Activated naive CD4-positive, alpha-beta T cell treated with anti-CD3 and anti-CD28 coated beads, Interleukin-2, amount 50 U/mL, for 16 hours (primary cell): Measurements from ENCODE around the gene SDC3.
"Not testable (repeated sequence)": the region's sequence is repeated elsewhere in the genome, so short reads cannot be mapped to it uniquely, and the experiment has no call there.

Experiments used
- DNase-seq: peaks from one replicate; pipeline ENCODE4 v3.0.0-alpha.2; 2020

Gene SDC3

GRCh38 chr1:30872033-30872947 lies 36.3 kb downstream of the SDC3 start:
- DNase-seq: no peak

DNA sequence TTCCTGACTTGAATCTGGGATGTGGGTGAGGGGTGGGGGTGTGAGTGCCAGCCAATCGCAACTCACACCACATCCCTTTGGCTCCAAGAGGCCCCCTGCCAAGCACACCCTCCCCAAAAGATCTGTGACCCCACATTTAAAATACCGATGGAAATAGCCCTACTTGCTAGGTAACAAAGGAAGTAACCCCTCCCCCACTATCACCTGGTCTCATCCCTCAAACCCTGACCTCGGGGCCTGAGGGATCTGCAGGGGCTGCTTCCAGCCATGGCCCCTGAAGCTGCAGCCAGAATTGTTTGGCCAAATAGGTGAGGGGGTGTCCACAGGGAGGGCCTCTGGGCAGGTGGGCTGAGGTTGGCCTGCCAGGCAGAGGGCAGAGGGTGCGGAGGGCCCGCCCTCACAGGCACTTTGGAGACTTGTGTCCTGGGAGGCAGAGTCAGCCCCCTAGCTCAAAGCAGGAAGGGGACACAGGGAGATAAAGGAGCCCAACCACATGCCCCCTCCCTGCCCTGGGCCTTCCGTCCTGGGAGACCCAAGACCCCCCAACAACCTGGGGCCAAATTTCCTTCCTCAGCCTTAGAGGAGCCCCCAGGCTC lies 37.2 kb downstream of the SDC3 start:
- no peak for DNase-seq

- DNase-seq: no peak
Measured at GRCh38 chr1:30870656-30871055, 37.9 kb downstream of the SDC3 start.

DNA sequence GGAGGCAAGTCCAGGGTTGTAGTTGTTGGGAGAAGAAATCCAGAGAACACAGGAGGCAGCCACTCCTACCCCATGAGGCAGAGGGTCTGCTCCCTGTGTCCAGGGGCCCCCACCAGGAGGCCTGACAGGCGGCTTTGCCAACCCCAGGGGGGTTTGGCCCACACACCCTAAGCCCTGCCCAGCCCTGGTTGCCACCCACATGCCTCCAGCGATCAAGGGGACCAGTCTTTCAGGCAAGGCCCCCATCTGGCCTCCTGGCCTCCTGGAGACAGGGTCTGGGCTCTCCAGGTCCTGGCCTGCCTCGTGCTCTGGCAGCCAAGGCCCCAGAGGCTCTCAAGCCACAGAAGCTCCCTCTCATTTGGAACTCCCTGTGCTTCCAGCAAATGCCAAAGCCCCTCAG lies 38.5 kb downstream of the SDC3 start:
- DNase-seq: no peak

GRCh38 chr1:30868833-30869435 lies 39.6 kb downstream of the SDC3 start:
- no peak for DNase-seq

- DNase-seq: not testable (repeated sequence)
Measured at GRCh38 chr1:30868057-30868456, 40.5 kb downstream of the SDC3 start.

DNA sequence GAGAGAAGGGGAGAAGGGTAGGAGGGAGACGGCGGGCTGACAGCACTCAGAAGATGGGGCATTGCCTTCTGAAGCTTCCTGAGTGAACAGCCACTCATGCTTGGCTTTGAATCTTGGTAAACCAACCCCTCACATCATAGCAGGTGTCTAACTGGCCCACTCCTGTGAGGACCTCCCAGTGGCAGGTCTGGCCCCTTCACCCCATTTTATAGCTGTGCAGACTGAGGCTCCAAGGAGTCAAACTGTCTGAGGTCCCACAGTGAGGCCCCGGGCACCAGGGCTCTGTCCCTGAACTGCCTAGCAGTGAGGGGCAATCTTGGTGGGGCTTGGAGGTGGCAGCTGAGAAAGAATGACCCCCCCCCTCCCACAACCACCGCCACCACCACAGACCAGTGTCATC lies 41.0 kb downstream of the SDC3 start:
- DNase-seq: no peak

DNA sequence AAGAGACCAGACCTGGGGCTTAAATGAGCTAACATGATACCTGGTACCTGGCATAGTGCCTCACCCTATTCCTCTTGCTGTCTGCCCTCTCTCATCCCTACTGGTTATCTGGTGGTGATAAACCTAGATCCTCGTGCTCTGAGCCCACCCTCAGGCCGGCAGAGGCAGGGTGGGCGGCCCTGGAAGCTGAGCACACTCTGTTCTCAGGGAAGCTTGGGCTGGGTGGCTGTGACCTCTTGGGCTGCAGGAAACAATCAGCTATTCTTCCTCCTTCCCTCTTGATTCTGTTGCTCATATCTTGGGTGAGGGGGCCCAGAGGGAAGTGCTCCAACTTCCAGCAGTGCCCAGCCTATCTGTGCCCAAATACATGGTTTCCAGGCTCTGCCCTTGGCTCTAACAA lies 42.0 kb downstream of the SDC3 start:
- DNase-seq: no peak

GRCh38 chr1:30864681-30865080 lies 43.9 kb downstream of the SDC3 start:
- DNase-seq: no peak

GRCh38 chr1:30863858-30864604 lies 44.5 kb downstream of the SDC3 start:
- no peak for DNase-seq

DNA sequence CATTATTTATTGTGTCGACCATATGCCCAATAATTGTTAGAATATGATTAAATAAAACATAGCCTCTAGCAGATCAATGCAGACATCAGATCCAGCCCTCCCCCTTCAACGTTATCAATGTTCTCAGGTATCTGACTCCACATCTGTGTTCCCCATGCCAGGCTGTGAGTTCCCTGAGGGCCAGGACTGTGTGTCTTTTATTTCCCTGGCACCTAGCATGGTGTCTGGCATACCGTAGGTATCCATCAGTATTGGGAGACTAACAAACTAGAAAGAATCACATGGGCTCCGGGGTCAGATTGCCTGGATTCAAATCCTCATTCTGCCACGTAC lies 48.3 kb downstream of the SDC3 start:
- DNase-seq: no peak

GRCh38 chr1:30857964-30858363 lies 50.6 kb downstream of the SDC3 start:
- DNase-seq: no peak

DNA sequence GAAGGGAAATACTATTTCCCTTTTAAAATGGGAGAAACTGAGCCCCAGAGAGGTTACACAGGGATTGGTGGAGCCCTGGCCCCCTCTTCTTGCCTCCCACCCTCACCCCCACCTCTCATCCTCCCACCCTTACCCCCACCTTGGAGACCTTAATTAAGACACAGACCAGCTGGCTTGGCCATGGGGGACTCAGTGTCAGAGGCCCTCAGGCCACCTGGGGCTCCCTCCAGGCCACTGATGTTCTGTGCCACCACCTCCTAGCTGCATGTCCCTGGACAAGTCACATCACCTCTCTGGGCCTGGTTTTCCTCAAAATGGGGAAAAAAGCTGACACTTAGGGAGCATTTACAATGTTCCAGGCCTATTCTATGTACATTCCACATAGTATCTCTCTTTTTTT lies 51.5 kb downstream of the SDC3 start:
- no peak for DNase-seq

DNA sequence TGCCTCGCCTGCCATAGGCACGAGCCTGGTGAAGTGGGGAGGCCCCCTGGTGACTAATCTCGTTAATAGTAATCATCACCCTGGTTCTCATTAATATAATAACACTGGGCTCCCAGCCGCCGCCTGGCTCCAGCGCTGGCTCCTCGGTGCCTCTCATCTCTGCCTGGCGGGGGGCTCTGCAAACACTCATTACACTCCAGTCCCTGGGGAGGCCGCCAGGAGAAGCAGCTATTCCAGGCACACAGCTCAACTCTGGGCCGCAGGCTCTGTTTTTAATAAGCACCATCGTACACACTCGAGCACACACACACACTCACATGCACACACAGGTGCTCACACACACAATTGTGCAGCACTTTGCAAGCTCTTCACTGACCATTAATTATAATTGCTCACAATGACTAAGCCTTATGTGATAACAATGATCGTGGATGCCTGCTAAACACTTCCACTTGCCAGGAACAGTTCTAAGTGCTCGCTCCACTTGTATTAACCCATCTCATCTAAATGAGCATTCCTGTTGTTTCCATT lies 52.2 kb downstream of the SDC3 start:
- no peak for DNase-seq

GRCh38 chr1:30855686-30856259 lies 52.8 kb downstream of the SDC3 start:
- no peak for DNase-seq

DNA sequence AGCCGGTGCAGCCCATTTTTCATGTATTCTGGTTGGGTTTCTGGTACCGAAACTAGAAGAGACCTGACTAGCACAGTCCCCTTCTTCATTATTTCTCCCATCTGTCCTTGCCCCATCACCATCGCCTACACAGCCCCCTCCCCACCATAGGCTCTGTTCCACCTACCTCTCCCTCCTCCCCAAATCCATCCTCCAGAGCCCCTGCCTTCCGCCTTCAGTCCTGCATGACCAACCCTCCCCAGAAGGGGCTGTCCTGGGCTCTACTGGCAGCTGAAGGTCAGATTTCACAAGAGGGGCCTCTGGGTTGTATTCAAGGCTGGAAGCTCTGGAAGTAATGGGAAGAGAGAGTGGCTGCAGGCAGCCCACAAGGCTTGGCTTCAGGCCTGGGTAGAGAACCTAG lies 55.2 kb downstream of the SDC3 start:
- DNase-seq: no peak

DNA sequence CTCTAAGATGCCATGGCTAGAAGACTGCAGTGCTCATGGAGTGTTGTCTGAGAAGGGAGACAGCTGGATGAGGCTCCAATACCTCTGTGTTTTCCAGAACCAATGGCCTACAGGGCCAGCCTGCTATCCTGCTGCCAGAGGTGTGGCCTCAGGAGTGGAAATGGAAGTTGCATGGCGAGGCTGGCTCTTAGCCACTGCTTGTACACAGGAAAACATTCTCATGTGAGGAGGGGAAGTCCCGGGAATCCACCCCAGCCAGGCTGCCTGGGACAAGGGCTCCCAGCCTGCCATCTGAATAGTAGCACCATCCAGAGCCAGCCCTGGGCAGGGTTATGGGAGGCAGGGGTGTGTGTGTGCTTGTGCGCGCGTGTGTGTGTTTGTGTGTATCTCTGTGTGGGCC lies 56.5 kb downstream of the SDC3 start:
- DNase-seq: no peak

GRCh38 chr1:30851286-30851685 lies 57.3 kb downstream of the SDC3 start:
- no peak for DNase-seq

- DNase-seq: no peak
Measured at GRCh38 chr1:30850607-30851006, 58.0 kb downstream of the SDC3 start.

- DNase-seq: no peak
Measured at GRCh38 chr1:30848130-30848529, 60.4 kb downstream of the SDC3 start.

DNA sequence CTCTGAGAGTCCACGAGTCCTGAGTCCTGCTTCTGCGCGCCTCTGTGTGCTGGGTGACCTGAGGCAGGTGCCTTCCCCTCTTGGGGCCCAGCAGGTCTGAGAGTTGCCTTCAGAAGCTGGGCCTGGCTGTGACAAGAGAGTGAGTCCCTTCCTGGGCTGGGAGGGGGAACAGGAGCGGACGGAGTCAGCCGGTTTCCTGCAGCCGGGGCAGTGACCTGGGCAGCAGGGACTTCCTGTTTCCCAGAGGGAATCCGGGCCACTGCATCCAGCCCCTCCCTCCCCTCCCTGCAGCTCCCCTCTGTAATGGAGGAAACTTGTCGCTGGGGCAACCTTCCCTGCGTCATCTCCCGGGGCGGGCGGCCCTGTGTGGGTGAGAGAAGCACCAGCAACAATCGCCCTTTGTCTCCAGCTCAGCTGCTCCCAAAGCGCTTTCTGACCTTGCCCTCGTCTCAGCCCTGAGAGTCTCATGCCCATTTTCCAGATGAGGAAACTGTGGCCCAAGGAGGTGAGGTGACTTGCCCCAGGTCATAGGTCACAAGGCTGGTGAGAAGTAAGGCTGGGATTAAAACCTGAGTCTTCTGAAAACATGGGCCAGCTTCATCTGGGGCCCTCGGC lies 61.1 kb downstream of the SDC3 start:
- DNase-seq: no peak

- no peak for DNase-seq
Measured at GRCh38 chr1:30846587-30846986, 62.0 kb downstream of the SDC3 start.

GRCh38 chr1:30845904-30846290 lies 62.7 kb downstream of the SDC3 start:
- no peak for DNase-seq
